ENCODE data around the gene FGFRL1.

Gene FGFRL1

GRCh38 chr4:1039493-1040343, 28.3 kb downstream of the FGFRL1 start:
- no peak for DNase-seq (ENCODE audit: low spot score)

- no peak for DNase-seq (ENCODE audit: low spot score)
Observed at GRCh38 chr4:1040344-1041146, 29.1 kb downstream of the FGFRL1 start.

- DNase-seq (ENCODE audit: low spot score) = no peak
Observed at GRCh38 chr4:1041147-1041935, 29.9 kb downstream of the FGFRL1 start.

GRCh38 chr4:1041936-1042330, 30.5 kb downstream of the FGFRL1 start:
- DNase-seq (ENCODE audit: low spot score) = no peak

GRCh38 chr4:1042352-1043055, 31.1 kb downstream of the FGFRL1 start:
- no peak for DNase-seq (ENCODE audit: low spot score)

GRCh38 chr4:1043162-1043561, 31.7 kb downstream of the FGFRL1 start:
- DNase-seq (ENCODE audit: low spot score) = no peak

- peak; percentile 62 for DNase-seq (ENCODE audit: low spot score)
Observed at GRCh38 chr4:1043651-1044468, 32.4 kb downstream of the FGFRL1 start.

- no peak for DNase-seq (ENCODE audit: low spot score)
Observed at GRCh38 chr4:1044469-1045192, 33.2 kb downstream of the FGFRL1 start.

- no peak for DNase-seq (ENCODE audit: low spot score)
Observed at GRCh38 chr4:1045193-1045594, 33.8 kb downstream of the FGFRL1 start.

- DNase-seq (ENCODE audit: low spot score) = no peak
Observed at GRCh38 chr4:1045595-1046201, 34.3 kb downstream of the FGFRL1 start.

- DNase-seq (ENCODE audit: low spot score) = peak; percentile 71
Observed at GRCh38 chr4:1046581-1047011, 35.2 kb downstream of the FGFRL1 start.

- no peak for DNase-seq (ENCODE audit: low spot score)
Observed at GRCh38 chr4:1047106-1047975, 35.9 kb downstream of the FGFRL1 start.

- DNase-seq (ENCODE audit: low spot score) = no peak
Observed at GRCh38 chr4:1047976-1048772, 36.7 kb downstream of the FGFRL1 start.

- DNase-seq (ENCODE audit: low spot score) = no peak
Observed at GRCh38 chr4:1048773-1049590, 37.6 kb downstream of the FGFRL1 start.

GRCh38 chr4:1049591-1049905, 38.1 kb downstream of the FGFRL1 start:
- DNase-seq (ENCODE audit: low spot score) = no peak

GRCh38 chr4:1050486-1051213, 39.2 kb downstream of the FGFRL1 start:
- DNase-seq (ENCODE audit: low spot score) = peak; percentile 69

All from putamen (tissue), 1 donor.